Smooth muscle cell (in vitro differentiated cells): Measurements from ENCODE around the gene NLE1. TPM values are rescaled to one million over a fixed set of nuclear protein-coding genes. Genes with fewer than 3 reads are reported as not detected.
"Not testable (repeated sequence)": the region's sequence is repeated elsewhere in the genome, so short reads cannot be mapped to it uniquely, and the experiment has no call there.

Experiments used
- DNase-seq: peaks from one replicate; lab custom pipeline; 2025; ENCODE audit not compliant: unreplicated experiment; lab: John Stamatoyannopoulos, UW
- H2AFZ ChIP-seq: fragments of 200-600 bp; sonication (generic); 2 replicates; pipeline ENCODE4 v1.6.0; 2016; ENCODE audit warnings: antibody characterized with exemption, low read depth, mild to moderate bottlenecking
- H3F3A ChIP-seq: fragments of 200-600 bp; sonication (generic); 2 replicates; pipeline ENCODE4 v1.6.0; 2017; ENCODE audit warnings: antibody characterized with exemption, low read depth
- H3K27ac ChIP-seq: fragments of 200-600 bp; sonication (generic); 2 replicates; pipeline ENCODE4 v1.5.1; 2016; ENCODE audit warnings: low read depth, mild to moderate bottlenecking
- H3K27me3 ChIP-seq: fragments of 200-600 bp; sonication (generic); 2 replicates; pipeline ENCODE4 v1.6.1; 2016; ENCODE audit warnings: low read depth, mild to moderate bottlenecking
- H3K36me3 ChIP-seq: fragments of 200-600 bp; sonication (generic); 2 replicates; pipeline ENCODE4 v1.5.1; 2016; ENCODE audit warnings: low read depth
- H3K4me1 ChIP-seq: fragments of 200-600 bp; sonication (generic); 2 replicates; pipeline ENCODE4 v1.5.1; 2016; ENCODE audit warnings: low read depth
- H3K4me2 ChIP-seq: fragments of 200-600 bp; sonication (generic); 2 replicates; pipeline ENCODE4 v1.6.0; 2016; ENCODE audit warnings: mild to moderate bottlenecking
- H3K4me3 ChIP-seq: fragments of 200-600 bp; sonication (generic); 2 replicates; pipeline ENCODE4 v1.5.1; 2016; ENCODE audit warnings: mild to moderate bottlenecking
- H3K79me2 ChIP-seq: fragments of 200-600 bp; sonication (generic); 2 replicates; pipeline ENCODE4 v1.6.0; 2016; ENCODE audit warnings: low read depth, mild to moderate bottlenecking
- H3K9ac ChIP-seq: fragments of 200-600 bp; sonication (generic); 2 replicates; pipeline ENCODE4 v1.6.0; 2016; ENCODE audit warnings: low read depth
- H3K9me3 ChIP-seq: fragments of 200-600 bp; sonication (generic); replicated peaks from 2 replicates; pipeline ENCODE4 v1.5.1; 2016; ENCODE audit warnings: low read depth
- H4K20me1 ChIP-seq: fragments of 200-600 bp; sonication (generic); 2 replicates; pipeline ENCODE4 v1.6.0; 2016; ENCODE audit warnings: low read depth
- CTCF ChIP-seq: fragments of 200-600 bp; sonication (generic); IDR thresholded peaks from 2 replicates; pipeline ENCODE4 v1.5.1; 2017; ENCODE audit warnings: borderline replicate concordance, mild to moderate bottlenecking, antibody characterized with exemption; ENCODE audit not compliant: insufficient read depth, poor library complexity, severe bottlenecking
- WGBS: methylation state at CpG from one replicate; pipeline ENCODE4 v1.1.7; 2016; ENCODE audit warnings: low lambda C conversion rate; 5-methylcytosine and 5-hydroxymethylcytosine counted together
- polyA plus RNA-seq: library from polyadenylated mRNA; unstranded; fragments of >200 nt; fragmentation: Nextera tagmentation; extraction: Ambion mirVana; gene quantifications from 2 replicates; pipeline ENCODE4 v1.2.1, GENCODE V29; 2016
- total RNA-seq: library from RNA; depleted of rRNA; stranded (reverse); fragments of >200 nt; gene quantifications from 2 replicates; pipeline ENCODE4 v1.2.3, GENCODE V29; 2014

Gene NLE1
- total and polyA plus RNA-seq, 2 experiments from 2014 or later: 5.6 to 10.3 TPM

GRCh38 chr17:35097776-35098175 is 44.3 kb downstream of the NLE1 start:
- Histone ChIP-seq H3F3A (no peaks in the 10 kb centered on the region), H3K9ac (no peak overlapping the region), H3K9me3 (no peaks in the 10 kb centered on the region), H3K79me2 (no peaks in the 10 kb centered on the region), H4K20me1 (no peaks in the 10 kb centered on the region), H3K4me2 (no peak overlapping the region), H3K27me3 (no peaks in the 10 kb centered on the region), H3K4me1 (no peaks in the 10 kb centered on the region), H3K36me3 (no peaks in the 10 kb centered on the region), H3K27ac (no peak overlapping the region), H2AFZ (no peak overlapping the region), H3K4me3 (no peak overlapping the region)
- DNase-seq: no peak
- no peak for TF ChIP-seq CTCF
- WGBS: 90% methylated on average over 2 of the region's 2 CpGs

- Histone ChIP-seq H3K27me3 (no peaks in the 10 kb centered on the region), H3K79me2 (no peaks in the 10 kb centered on the region), H3K36me3 (no peaks in the 10 kb centered on the region), H3F3A (no peaks in the 10 kb centered on the region), H3K9ac (no peak overlapping the region), H4K20me1 (no peaks in the 10 kb centered on the region), H3K4me3 (no peak overlapping the region), H2AFZ (no peak overlapping the region), H3K4me2 (no peak overlapping the region), H3K27ac (no peak overlapping the region), H3K9me3 (no peaks in the 10 kb centered on the region), H3K4me1 (no peaks in the 10 kb centered on the region)
- TF ChIP-seq CTCF: no peak
- 100% methylated on average over 1 of the region's 1 CpG for WGBS
- DNase-seq: no peak
Observed at GRCh38 chr17:35095741-35096140, 46.4 kb downstream of the NLE1 start.

- Histone ChIP-seq H3F3A (no peaks in the 10 kb centered on the region), H2AFZ (no peak overlapping the region), H3K27me3 (no peaks in the 10 kb centered on the region), H3K4me2 (no peak overlapping the region), H3K4me1 (no peaks in the 10 kb centered on the region), H3K36me3 (no peaks in the 10 kb centered on the region), H3K9ac (no peak overlapping the region), H3K27ac (no peak overlapping the region), H3K79me2 (no peaks in the 10 kb centered on the region), H3K4me3 (no peak overlapping the region), H3K9me3 (no peaks in the 10 kb centered on the region), H4K20me1 (no peaks in the 10 kb centered on the region)
- no peak for TF ChIP-seq CTCF
- no peak for DNase-seq
- WGBS: 79% methylated on average over 2 of the region's 2 CpGs
Observed at GRCh38 chr17:35094902-35095301, 47.2 kb downstream of the NLE1 start.

GRCh38 chr17:35090707-35091106 is 51.4 kb downstream of the NLE1 start:
- not testable (repeated sequence) for DNase-seq, H3K27me3 ChIP-seq, H4K20me1 ChIP-seq, H3K9me3 ChIP-seq, H3F3A ChIP-seq, H3K4me2 ChIP-seq, H3K9ac ChIP-seq, H2AFZ ChIP-seq, H3K4me1 ChIP-seq, H3K36me3 ChIP-seq, H3K4me3 ChIP-seq, H3K27ac ChIP-seq
- 96% methylated on average over 11 of the region's 11 CpGs for WGBS
- peaks cover 24% of the 10 kb centered on the region for H3K79me2 ChIP-seq
